Cardiac muscle cell (in vitro differentiated cells and primary cell): Measurements from ENCODE around the gene NLRP3. TPM values are rescaled to one million over a fixed set of nuclear protein-coding genes. Genes with fewer than 3 reads are reported as not detected.

Experiments
- DNase-seq, 2 donors: peaks; one replicate each; pipeline versions ENCODE4 v3.0.0 to v3.0.0-alpha.2; 2010 to 2017; ENCODE audit warnings: low read depth in 1 of 2, low spot score in 1 of 2
- H3K27ac ChIP-seq: fragments of 200-600 bp; sonication (generic); 2 replicates; pipeline ENCODE4 v1.5.1; 2016
- H3K27me3 ChIP-seq: fragments of 200-600 bp; sonication (generic); 2 replicates; pipeline ENCODE4 v1.6.0; 2016; ENCODE audit warnings: control low read depth
- H3K36me3 ChIP-seq: fragments of 200-600 bp; sonication (generic); 2 replicates; pipeline ENCODE4 v1.5.1; 2016; ENCODE audit warnings: control low read depth
- H3K4me1 ChIP-seq: fragments of 200-600 bp; sonication (generic); 2 replicates; pipeline ENCODE4 v1.8.1; 2017; ENCODE audit warnings: low read depth, mild to moderate bottlenecking, mixed run types
- H3K4me3 ChIP-seq: fragments of 200-600 bp; sonication (generic); 2 replicates; pipeline ENCODE4 v1.5.1; 2016; ENCODE audit warnings: mild to moderate bottlenecking
- H3K9me3 ChIP-seq: fragments of 200-600 bp; sonication (generic); 2 replicates; pipeline ENCODE4 v1.5.1; 2017; ENCODE audit warnings: low read depth, mild to moderate bottlenecking, control low read depth
- CTCF ChIP-seq: IDR thresholded peaks from 2 replicates; pipeline ENCODE4 v1.5.1; 2012; ENCODE audit warnings: low read depth, mild to moderate bottlenecking, low read length
- polyA plus RNA-seq: library from polyadenylated mRNA; unstranded; fragments of >200 nt; fragmentation: Nextera tagmentation; extraction: Ambion mirVana; gene quantifications from 2 replicates; pipeline ENCODE4 v1.2.1, GENCODE V29; 2016
- total RNA-seq: library from RNA; depleted of rRNA; stranded (reverse); fragments of >200 nt; gene quantifications from 2 replicates; pipeline ENCODE4 v1.2.3, GENCODE V29; 2016

NLRP3 gene
- total and polyA plus RNA-seq, 2 experiments from 2014 or later, result 1.5 TPM; not detected in 1

DNA sequence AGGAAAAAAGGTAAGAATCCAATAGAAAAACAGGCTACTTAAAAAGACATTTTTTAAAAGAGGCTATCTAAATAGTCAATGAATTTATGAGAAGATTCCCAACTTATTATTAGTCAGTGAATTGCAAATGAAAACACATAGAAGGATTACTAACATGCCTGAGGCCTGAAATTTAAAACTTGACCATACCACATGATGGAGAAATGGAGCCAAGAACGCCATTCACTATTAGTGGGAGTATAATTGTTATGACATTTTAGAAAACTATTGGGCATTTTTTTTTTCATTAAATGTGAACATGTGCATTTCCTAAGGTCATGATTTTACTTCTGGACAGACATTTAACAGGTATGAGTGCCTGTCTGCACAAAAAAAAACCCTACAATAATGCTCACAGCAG lies 66.8 kb downstream of the NLRP3 start:
- TF ChIP-seq CTCF, result no peak
- Histone ChIP-seq H3K36me3 (no peaks in the 10 kb centered on the region), H3K4me3 (no peak overlapping the region), H3K27me3 (no peaks in the 10 kb centered on the region), H3K9me3 (no peaks in the 10 kb centered on the region), H3K4me1 (no peaks in the 10 kb centered on the region), H3K27ac (no peak overlapping the region)
- no peak for DNase-seq

DNA sequence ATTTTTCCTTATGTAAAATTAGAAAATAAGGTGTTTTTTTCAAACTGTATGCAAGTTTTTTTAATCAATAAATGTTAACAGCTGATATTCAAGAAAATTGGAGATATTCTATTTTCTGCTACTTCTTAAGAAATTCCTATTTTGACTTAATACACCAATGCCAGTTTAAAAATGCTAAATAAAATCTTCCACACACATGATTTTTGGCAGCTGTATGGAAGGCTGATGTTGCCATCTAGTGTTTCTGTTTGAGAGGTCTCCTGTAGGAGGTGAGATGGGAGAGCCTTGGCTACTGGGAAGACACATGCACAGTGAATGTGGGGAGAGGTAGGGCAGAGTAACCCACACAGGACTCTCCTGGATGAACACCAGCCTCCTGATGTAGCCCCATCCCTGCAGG lies 71.1 kb downstream of the NLRP3 start:
- TF ChIP-seq CTCF, result peak; percentile 35
- H3K27me3 ChIP-seq, result peaks cover 9% of the 10 kb centered on the region
- no peaks in the 10 kb centered on the region for H3K36me3 ChIP-seq
- no peaks in the 10 kb centered on the region for H3K4me1 ChIP-seq
- H3K4me3 ChIP-seq, result no peak overlapping the region
- peak; percentile 43 to 49 for DNase-seq
- H3K9me3 ChIP-seq, result no peaks in the 10 kb centered on the region
- no peak overlapping the region for H3K27ac ChIP-seq

DNA sequence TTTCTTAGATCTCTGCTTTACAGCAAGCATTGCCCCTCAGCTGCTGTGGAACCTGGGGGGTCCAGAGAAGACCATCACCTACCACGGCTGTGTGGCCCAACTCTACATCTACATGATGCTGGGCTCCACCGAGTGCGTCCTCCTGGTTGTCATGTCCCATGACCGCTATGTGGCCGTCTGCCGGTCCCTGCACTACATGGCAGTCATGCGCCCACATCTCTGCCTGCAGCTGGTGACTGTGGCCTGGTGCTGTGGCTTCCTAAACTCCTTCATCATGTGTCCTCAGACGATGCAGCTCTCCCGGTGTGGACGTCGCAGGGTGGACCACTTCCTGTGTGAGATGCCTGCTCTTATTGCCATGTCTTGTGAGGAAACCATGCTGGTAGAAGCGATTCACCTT lies 75.4 kb downstream of the NLRP3 start:
- Histone ChIP-seq H3K4me3 (no peak overlapping the region), H3K27me3 (peaks cover 9% of the 10 kb centered on the region), H3K9me3 (no peaks in the 10 kb centered on the region), H3K27ac (no peak overlapping the region), H3K4me1 (no peaks in the 10 kb centered on the region), H3K36me3 (no peaks in the 10 kb centered on the region)
- DNase-seq, result no peak
- TF ChIP-seq CTCF, result no peak

GRCh38 chr1:247493106-247493505 lies 77.1 kb downstream of the NLRP3 start:
- Histone ChIP-seq H3K4me3 (no peak overlapping the region), H3K27me3 (peaks cover 9% of the 10 kb centered on the region), H3K4me1 (no peaks in the 10 kb centered on the region), H3K27ac (no peak overlapping the region), H3K36me3 (no peaks in the 10 kb centered on the region), H3K9me3 (no peaks in the 10 kb centered on the region)
- no peak for DNase-seq
- no peak for TF ChIP-seq CTCF

DNA sequence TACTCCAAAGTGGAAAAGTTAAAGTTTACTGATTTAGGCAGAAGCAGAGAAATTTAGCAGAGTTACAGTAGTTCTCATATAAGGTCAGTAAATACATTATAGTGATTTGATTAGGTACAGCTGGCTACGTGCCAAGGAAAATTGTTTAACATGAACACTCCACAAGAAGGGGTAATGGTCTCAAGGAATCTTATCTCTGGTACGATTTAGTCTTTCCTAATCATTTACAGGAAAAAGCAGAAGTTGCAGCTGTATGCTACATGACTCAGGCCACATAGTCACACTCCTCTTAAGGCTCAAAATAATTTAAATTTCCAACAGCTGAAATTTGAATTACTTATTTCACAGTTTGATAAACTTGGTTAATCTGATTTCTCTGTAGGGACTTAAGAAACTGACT lies 78.8 kb downstream of the NLRP3 start:
- H3K36me3 ChIP-seq, result no peaks in the 10 kb centered on the region
- no peaks in the 10 kb centered on the region for H3K27me3 ChIP-seq
- H3K4me1 ChIP-seq, result no peaks in the 10 kb centered on the region
- no peak overlapping the region for H3K27ac ChIP-seq
- H3K4me3 ChIP-seq, result no peak overlapping the region
- DNase-seq, result no peak
- H3K9me3 ChIP-seq, result no peaks in the 10 kb centered on the region
- TF ChIP-seq CTCF, result no peak
